ENCODE measurements around the gene PPP2R2D.
"Not testable (repeated sequence)": the region's sequence is repeated elsewhere in the genome, so short reads cannot be mapped to it uniquely, and the experiment has no call there.

PPP2R2D gene

GRCh38 chr10:131882590-131883451, 18.0 kb upstream of the PPP2R2D start:
- no peak for TF ChIP-seq CTCF (IDR thresholded peaks at IDR 0.05; ENCODE audit: low read depth, low read length)
- no peak overlapping the region for H3K4me3 ChIP-seq (ENCODE audit: low read depth, low read length)

- H3K4me3 ChIP-seq (ENCODE audit: low read depth, low read length): not testable (repeated sequence)
Measured at GRCh38 chr10:131883621-131884393, 17.0 kb upstream of the PPP2R2D start.

GRCh38 chr10:131885391-131886165, 15.2 kb upstream of the PPP2R2D start:
- peak; percentile 94 for TF ChIP-seq CTCF (IDR thresholded peaks at IDR 0.05; ENCODE audit: low read depth, low read length)
- H3K4me3 ChIP-seq (ENCODE audit: low read depth, low read length): no peak overlapping the region

- no peak for TF ChIP-seq CTCF (IDR thresholded peaks at IDR 0.05; ENCODE audit: low read depth, low read length)
Measured at GRCh38 chr10:131886237-131886636, 14.6 kb upstream of the PPP2R2D start.

GRCh38 chr10:131888186-131888604, 12.6 kb upstream of the PPP2R2D start:
- no peak for TF ChIP-seq CTCF (IDR thresholded peaks at IDR 0.05; ENCODE audit: low read depth, low read length)
- H3K4me3 ChIP-seq (ENCODE audit: low read depth, low read length): no peak overlapping the region

More at GRCh38 chr10:131886237-131886636, 14.6 kb upstream of the PPP2R2D start:
- no peak overlapping the region for H3K4me3 ChIP-seq (ENCODE audit: low read depth, low read length)

- H3K4me3 ChIP-seq (ENCODE audit: low read depth, low read length): no peak overlapping the region
- TF ChIP-seq CTCF (IDR thresholded peaks at IDR 0.05; ENCODE audit: low read depth, low read length): no peak
Measured at GRCh38 chr10:131889755-131890154, 11.1 kb upstream of the PPP2R2D start.

All from WI38 (cell line).